Jurkat, Clone E6-1 (cell line): Measurements from ENCODE around the gene BUB3.

Experiments
- DNase-seq: peaks from one replicate; pipeline ENCODE4 v3.0.0-alpha.2; 2011; ENCODE audit warnings: low read depth, low spot score
- H3K4me3 ChIP-seq: 2 replicates; pipeline ENCODE4 v1.5.1; 2011; ENCODE audit warnings: mild to moderate bottlenecking, low read length, control low read depth, moderate library complexity

The BUB3 gene

GRCh38 chr10:123180101-123181090, 26.2 kb downstream of the BUB3 start:
- no peak for DNase-seq
- H3K4me3 ChIP-seq: no peak overlapping the region

DNA sequence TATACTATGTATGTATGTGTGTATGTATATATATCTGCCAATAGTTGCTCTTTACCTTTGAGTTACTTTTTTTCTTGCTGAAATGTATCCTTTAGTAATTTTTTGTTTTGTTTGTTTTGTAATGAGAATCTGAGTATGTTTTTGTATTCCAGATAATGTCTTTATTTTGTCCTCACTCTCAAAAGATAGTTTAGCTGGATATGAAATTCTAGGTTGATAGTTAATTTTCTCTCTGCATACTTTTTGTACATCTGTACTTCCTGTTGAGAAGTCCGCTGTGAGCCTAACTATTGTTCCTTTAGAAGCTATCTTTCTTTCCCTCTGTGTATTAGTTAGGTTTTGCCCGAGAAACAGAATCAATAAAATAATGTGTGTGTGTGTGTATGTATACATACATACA, 29.5 kb downstream of the BUB3 start:
- DNase-seq: no peak
- no peak overlapping the region for H3K4me3 ChIP-seq

DNA sequence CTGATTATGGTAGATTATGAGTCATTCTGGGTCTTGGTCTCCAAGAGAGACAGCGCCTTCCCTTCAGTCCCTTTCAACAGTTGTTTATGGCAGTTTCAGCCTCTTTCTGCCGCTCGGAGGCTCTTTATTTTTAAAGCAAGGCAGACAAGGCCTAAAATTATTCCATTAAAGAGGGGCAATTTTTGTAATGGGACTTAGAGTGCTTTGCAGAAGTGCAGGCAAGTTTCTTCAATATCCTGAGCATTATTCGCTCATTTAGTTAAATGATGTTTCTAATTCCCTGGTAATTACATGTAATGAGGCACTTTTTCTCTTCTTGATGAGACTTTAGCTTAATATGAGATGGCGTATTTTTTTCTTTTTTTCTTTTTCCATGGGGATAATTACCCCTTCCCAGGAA, 33.6 kb downstream of the BUB3 start:
- H3K4me3 ChIP-seq: no peak overlapping the region
- no peak for DNase-seq

DNA sequence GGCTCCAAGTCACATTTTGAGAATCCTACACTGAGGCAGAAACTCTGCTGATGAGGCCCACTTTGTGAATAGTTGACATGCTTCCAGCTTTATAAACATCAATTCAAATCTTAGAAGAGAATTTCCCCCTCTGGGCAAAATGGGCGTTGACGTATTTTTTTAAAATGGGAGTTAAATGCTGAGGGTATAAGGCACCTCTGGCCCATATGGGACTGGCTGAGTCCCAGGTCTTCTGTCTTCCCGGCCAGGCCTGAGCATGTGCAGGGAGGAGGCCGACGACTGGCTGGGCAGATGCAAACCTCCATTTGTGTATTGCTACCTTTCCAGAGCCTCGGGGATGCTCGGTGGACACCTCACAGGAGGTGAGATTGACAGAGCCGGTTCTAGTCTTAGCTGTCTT, 37.7 kb downstream of the BUB3 start:
- no peak for DNase-seq
- no peak overlapping the region for H3K4me3 ChIP-seq

- no peak for DNase-seq
- no peak overlapping the region for H3K4me3 ChIP-seq
These were observed 39.9 kb downstream of the BUB3 start for GRCh38 chr10:123194056-123194455.

- DNase-seq: no peak
- H3K4me3 ChIP-seq: no peak overlapping the region
These were observed 46.3 kb downstream of the BUB3 start for GRCh38 chr10:123200531-123200930.

DNA sequence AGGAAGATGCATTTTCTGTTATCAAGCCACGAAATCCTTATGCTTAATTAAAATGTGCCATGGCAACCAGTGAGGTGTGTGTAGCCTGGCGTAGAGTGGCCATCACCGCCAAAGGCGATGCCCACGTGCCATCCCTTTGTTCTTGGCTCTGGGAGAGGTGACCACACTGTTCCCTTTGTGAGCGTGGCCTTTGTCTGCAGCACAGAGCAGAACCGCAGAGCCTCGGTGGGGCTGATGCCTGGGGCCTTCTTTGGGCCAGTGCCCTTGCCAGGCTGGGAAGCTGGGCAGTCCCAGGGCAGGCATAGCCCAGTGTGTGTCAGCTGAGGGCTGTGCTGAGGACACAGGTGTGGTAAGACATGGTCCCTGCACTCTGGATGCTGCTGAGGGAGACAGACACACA, 48.3 kb downstream of the BUB3 start:
- H3K4me3 ChIP-seq: no peak overlapping the region
- DNase-seq: no peak

DNA sequence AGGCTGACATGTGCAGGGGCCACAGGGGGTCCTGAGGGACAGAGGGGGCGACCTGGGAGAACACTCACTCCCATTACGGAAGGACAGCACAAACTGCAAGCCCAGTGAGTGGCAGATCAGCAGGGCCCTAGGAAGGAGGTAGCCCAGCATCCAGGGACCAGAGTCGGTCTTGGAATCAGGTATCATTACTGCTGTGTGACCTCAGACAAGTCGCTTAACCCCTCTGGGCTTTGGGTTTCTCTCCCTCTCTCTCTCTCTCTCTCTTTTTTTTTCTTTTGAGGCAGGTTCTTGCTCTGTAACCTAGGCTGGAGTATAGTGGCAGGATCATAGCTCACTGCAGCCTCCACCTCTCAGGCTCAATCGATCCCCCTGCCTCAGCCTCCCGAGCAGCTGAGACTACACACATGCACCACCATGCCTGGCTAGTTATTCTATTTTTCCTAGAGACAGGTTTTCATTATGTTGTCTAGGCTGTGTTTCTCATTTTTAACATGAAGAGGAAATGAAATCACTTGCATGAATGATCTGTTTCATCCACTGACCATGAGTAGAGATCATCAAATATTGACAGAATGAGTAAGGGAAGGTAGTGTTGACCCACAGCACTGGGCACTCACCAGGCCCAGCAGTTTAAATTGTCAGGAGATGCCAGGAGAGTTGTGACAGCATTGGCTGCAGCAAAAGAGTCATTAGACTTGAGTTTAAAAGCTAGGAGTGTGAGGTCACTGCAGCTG, 49.4 kb downstream of the BUB3 start:
- DNase-seq: no peak
- no peak overlapping the region for H3K4me3 ChIP-seq

GRCh38 chr10:123204127-123204461, 49.9 kb downstream of the BUB3 start:
- no peak for DNase-seq
- no peak overlapping the region for H3K4me3 ChIP-seq

DNA sequence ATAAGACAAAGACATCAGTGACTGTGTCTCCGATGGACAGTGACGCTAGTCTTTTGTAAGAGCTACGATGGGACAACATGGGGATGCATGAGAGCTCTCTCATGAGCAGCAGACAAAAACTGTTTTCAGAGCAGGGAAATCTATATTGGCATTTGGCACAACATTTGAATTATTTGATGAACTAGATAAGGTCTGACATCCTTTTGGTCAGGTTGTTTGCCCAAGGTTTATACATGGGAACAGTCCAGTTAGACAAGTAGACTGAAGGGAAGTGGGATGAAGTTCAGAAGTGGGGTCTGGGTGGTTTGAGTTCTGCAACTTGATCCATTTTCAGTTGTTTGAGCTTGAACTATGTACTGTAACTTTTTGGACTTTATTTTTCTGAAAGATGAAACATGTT, 50.8 kb downstream of the BUB3 start:
- no peak overlapping the region for H3K4me3 ChIP-seq
- no peak for DNase-seq

DNA sequence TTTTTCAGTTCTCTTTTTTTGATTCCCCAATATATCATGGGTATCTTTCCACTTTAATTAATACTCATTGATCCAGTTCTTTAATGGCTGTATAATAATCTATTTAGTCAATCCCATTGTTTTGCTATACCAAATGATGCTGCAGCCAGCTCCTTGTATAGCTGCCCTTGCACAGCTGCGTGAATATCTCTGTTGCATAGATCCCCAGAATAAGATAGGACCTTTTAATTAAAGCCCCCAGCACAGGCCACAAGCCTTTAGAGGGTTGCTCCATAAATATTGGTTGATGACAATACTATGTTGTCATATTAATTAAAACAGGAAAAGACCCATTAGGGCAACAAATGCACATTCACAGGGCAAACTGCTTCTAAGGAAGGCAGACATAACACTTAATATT, 57.9 kb downstream of the BUB3 start:
- DNase-seq: no peak
- H3K4me3 ChIP-seq: no peak overlapping the region

DNA sequence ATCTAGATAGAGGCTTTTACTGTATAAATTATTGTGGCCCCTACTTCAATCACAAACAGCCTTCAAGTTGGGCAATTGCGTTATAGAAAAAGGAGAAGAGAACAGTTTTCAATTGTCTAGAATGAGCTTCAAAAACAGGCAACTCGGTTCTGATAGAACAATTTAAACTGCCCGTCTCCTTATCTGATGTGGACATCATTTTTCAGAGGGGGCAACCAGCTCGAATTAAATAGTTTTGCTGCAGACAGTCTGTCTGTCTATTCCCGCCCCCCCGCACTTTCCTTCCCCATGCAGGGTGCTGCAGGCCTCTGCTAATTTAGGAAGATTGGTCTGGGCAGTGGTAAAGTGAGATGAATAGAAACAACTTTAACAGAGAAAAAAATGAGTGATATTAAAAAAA, 58.4 kb downstream of the BUB3 start:
- DNase-seq: no peak

DNA sequence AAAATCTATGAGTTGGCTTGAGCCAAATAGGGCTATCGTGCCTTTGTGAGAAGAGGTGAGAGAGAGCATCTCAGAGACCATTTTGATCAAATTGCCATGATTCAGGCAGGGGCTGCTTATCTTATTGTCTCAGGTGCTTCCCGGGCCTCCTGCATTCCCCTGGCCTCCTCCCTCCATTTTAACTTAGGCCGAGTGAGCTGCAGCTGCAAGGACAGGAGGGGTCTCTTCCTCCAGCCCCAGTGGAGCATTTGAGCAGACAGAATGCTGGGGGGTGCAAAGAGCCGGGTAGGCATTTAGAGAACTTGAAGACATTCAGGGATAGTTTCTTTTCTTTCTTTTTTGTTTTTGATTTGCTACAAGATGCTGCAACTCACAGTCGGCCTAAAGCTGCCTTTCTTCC, 59.0 kb downstream of the BUB3 start:
- no peak overlapping the region for H3K4me3 ChIP-seq
- DNase-seq: no peak

More for the DNA sequence above, 58.4 kb downstream of the BUB3 start:
- H3K4me3 ChIP-seq: no peak overlapping the region
